ENCODE results near the gene THBS2. TPM values are rescaled to one million over a fixed set of nuclear protein-coding genes. Genes with fewer than 3 reads are reported as not detected.
A peak's percentile ranks its signal among the peaks of the same experiment; 100 is the strongest.
"Not testable (repeated sequence)": the region's sequence is repeated elsewhere in the genome, so short reads cannot be mapped to it uniquely, and the experiment has no call there.

Gene THBS2
- polyA plus RNA-seq = 0.08 TPM

DNA sequence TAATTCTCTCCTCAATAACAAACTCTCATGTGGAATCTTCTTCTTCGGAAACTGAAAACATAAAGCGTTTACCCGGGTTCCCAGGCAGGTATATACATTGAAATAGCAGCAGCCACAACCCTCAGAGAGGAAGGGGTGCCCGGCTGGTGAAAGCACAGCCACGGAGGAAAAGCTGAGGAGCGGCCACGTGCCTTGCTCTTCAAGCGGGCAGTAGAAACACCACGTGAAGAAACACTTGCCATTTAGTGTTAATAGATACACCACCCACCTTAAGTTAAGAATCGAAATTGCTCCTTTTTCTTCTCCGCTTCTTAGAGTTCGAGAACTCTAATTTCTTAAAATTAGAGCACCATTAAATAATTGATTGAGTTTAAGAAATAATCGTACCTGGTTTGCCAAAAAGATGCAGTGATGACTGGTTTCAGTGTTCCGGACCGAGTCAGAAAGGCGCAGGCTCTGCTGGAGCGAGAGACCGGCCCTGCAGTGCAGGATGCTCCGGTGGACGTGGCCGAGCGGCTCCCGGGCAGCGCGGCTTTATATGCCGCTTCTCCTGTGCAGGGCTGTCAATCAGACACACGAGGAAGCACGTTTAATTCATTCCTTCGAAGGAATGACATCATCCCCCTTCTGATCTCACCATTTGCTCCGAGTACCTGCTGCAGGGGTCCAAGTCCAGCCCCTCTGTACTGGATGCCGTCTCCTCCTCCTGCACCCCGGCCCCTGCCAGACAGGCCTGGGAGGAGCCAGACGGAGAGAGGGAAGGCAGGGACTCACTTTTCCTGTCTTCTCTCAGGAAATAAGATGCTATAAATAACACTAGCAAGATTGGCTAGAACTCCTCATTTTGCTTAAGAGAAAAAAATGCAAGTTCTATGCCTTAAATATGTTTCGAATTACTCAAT is at the start of gene THBS2:
Gene THBS2, minus strand, starts transcription at position 510 of the 902 bp plus-strand sequence. CDS start 3,062 bp downstream, outside the sequence.
- Mint-ChIP-seq H3K27me3 (peaks cover 38% of the 10 kb centered on the region), H3K36me3 (peaks cover 3% of the 10 kb centered on the region), H3K27ac (no peak within 1 kb of the TSS), H3K9me3 (peaks cover 0 to 8% (median 0%) of the 10 kb centered on the region in 3 donors), H3K4me3 (peak within 1 kb of the TSS in 1 of 4 donors; percentile 56), H3K4me1 (peaks cover 9 to 16% (median 11%) of the 10 kb centered on the region in 3 donors)

DNA sequence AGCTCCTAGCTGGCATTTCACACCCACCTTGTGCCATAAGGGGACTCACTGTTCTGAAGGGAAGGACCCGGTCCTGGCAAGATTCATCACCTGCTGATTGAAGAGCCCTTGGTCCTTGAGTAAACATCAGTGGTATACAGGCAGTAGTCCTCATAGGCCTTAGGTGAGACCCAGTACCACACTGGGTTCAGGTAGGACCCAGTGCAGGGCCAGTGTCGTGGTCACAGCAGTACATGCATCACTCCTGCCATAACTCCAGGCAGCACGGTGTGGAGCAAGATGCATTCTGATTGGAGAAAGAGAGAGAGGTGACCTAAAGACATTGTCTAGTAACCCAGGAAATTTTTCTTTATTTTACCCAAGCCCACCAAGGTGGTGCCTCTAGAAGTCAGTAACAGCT is 49.1 kb upstream of the THBS2 start:
- Mint-ChIP-seq H3K27me3 (no peaks in the 10 kb centered on the region), H3K4me3 (no peak overlapping the region), H3K4me1 (no peaks in the 10 kb centered on the region), H3K27ac (no peak overlapping the region), H3K9me3 (peaks cover 4 to 7% (median 5%) of the 10 kb centered on the region in 3 donors), H3K36me3 (no peaks in the 10 kb centered on the region)

DNA sequence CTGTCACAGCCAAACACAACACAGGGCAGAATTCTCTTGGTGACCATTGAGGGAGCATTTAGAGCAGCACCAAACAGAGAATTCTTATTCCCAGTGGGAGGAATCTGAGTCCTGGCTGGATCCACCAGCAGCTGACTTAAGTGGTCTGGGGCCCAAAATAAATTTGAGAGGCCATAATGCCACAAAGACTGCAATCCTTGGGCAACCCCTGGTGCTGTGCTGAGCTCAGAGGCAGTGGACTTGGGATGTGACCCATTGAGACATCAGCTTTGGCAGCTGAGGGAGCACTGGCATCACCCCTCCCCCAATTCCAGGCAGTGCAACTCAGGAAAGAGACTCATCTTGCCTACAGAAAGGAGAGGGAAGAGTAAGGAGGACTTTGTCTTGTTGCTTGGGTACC is 48.6 kb upstream of the THBS2 start:
- H3K4me1 Mint-ChIP-seq = no peaks in the 10 kb centered on the region
- peaks cover 4 to 7% (median 5%) of the 10 kb centered on the region in 3 donors for H3K9me3 Mint-ChIP-seq
- no peak overlapping the region for H3K27ac Mint-ChIP-seq
- no peaks in the 10 kb centered on the region for H3K27me3 Mint-ChIP-seq
- H3K36me3 Mint-ChIP-seq = no peaks in the 10 kb centered on the region
- H3K4me3 Mint-ChIP-seq = no peak overlapping the region

DNA sequence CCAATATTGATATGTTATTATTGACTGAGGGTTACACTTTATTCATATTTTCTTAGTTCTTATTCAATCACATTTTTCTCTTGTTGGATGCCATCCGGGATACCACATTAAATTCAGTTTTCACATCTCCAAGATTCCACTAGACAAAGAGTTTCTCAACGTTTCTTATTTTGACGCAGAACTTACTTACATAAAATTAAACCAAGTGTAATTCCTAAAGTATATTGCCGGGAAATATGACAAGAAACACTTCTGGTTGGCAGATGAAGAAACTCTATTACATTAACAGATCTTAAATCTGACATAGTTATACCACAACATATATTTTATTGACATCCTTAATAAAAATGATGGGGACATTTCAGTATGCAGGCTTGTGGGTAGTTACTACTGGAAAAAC is 47.3 kb upstream of the THBS2 start:
- no peaks in the 10 kb centered on the region for H3K36me3 Mint-ChIP-seq
- H3K27me3 Mint-ChIP-seq = no peaks in the 10 kb centered on the region
- H3K9me3 Mint-ChIP-seq = peaks cover 4 to 7% (median 5%) of the 10 kb centered on the region in 3 donors
- no peak overlapping the region for H3K27ac Mint-ChIP-seq
- H3K4me3 Mint-ChIP-seq = no peak overlapping the region
- no peaks in the 10 kb centered on the region for H3K4me1 Mint-ChIP-seq

DNA sequence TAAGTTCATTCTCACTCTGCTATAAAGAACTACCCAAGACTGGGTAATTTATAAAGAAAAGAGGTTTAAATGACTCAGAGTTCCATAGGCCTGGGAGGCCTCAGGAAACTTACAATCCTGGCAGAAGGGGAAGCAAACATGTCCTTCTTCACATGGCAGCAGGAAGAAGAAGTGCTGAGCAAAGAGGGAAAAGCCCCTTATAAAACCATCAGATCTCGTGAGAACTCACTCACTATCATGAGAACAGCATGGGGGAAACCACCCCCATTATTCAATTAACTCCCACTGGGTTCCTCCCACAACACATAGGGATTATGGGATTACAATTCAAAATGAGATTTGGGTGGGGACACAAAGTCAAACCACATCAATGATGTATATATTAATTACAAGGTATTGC is 45.0 kb upstream of the THBS2 start:
- H3K9me3 Mint-ChIP-seq, H3K4me1 Mint-ChIP-seq: not testable (repeated sequence)

DNA sequence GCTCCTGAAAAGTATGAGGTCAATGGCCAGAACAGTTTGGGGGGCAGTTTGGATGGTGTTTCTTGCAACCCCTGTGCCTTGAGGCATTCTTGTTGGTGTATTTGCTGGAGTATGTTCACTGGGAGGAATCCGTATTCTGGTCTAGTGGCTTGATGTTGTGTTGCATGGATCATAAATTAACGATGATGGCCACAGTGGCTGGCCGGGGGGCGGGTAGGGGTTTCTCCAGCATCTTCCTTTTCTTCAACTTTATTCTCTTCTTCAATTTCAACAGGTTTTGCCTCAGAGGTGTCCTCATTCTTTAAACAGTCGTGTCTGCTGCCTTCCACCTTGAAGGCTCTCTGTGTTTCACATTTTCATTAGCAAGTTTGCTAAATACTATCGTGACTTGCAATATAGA is 43.0 kb upstream of the THBS2 start:
- Mint-ChIP-seq H3K27me3 (peaks cover 2% of the 10 kb centered on the region), H3K27ac (no peak overlapping the region), H3K4me1 (no peaks in the 10 kb centered on the region), H3K4me3 (no peak overlapping the region), H3K9me3 (peaks cover 4 to 7% (median 5%) of the 10 kb centered on the region in 3 donors), H3K36me3 (no peaks in the 10 kb centered on the region)

More for the DNA sequence above, 45.0 kb upstream of the THBS2 start:
- H3K36me3 Mint-ChIP-seq, H3K4me3 Mint-ChIP-seq, H3K27me3 Mint-ChIP-seq: not testable (repeated sequence)
- H3K27ac Mint-ChIP-seq = peak overlapping the region in 1 of 3 donors; percentile 13

DNA sequence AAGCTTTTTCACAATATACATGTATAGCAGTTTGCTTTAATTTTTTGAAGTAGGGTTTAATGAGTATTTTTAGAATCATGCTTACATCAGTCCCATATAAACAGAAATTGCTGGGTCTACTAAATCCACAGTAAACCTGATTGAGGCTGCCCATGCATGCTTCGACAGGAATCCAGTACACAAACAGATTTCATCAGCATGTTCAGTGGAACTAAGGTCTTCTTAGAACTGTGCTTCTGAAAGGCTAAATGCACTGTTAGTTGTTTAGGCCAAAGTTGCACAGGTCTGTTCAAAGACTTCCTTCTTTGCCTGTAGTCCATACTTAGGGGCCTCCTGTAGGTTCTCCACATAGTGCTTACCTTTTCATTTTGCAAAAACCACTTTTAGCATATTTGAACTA is 42.5 kb upstream of the THBS2 start:
- Mint-ChIP-seq H3K4me3 (no peak overlapping the region), H3K27ac (no peak overlapping the region), H3K36me3 (no peaks in the 10 kb centered on the region), H3K9me3 (peaks cover 4 to 7% (median 7%) of the 10 kb centered on the region in 3 donors), H3K27me3 (peaks cover 6% of the 10 kb centered on the region), H3K4me1 (no peaks in the 10 kb centered on the region)

DNA sequence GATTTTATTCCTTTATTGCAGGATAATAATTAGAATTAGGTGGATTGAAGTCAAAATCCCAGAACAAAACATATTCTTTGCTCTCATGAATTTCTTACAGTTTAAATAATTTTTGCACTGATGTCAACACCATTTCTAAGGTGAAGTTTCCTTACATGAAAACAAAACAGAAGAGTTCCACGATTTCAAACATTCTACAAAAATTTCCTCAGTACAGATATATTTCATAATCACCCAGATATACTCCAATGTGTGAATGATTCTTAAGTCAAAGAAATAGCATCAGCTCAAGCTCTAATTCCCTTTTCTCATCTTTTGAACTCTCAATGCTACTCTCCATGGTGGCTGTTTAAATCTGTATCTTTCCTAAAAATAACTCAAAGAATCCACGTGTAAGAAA is 39.5 kb upstream of the THBS2 start:
- Mint-ChIP-seq H3K27me3 (peaks cover 6% of the 10 kb centered on the region), H3K9me3 (peaks cover 0 to 6% (median 2%) of the 10 kb centered on the region in 3 donors), H3K4me1 (no peaks in the 10 kb centered on the region), H3K36me3 (no peaks in the 10 kb centered on the region), H3K27ac (no peak overlapping the region), H3K4me3 (no peak overlapping the region)

DNA sequence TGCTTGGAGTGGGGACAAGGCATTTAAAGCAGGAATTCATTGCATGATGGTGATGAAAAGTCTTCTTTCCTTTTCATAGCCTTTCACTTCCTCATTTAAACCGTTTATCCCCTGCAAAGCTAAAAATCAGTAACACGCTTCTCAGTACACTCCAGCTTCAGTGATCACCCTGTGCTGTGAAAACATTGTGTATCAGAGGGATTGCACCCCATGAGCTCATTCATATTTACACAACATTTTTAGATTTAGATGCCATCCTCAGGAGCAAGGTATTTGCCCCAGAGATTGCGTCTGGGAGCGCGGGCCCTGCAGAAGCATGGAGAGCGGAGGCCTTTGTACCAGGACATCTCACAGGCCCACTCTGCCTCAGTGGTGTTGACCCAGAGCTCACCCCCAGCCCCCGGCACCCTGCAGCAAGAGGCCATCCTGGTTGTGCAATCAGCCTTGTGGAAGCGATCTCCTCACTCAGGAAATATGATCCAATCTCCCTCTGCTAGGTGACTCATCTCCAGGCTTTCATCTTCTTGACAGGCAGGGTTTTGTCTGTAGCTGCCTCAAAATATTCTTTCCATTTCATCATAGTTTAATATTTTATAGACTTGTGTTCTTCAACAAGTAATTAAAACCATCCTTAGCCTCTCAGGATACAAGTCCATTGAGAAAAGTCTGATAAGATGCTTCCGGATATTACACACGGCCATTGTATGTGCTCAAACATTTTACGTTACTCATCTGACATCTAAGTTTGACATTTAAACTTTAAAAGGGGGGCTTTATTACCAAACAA is 38.9 kb upstream of the THBS2 start:
- no peak overlapping the region for H3K4me3 Mint-ChIP-seq
- no peaks in the 10 kb centered on the region for H3K36me3 Mint-ChIP-seq
- no peak overlapping the region for H3K27ac Mint-ChIP-seq
- no peaks in the 10 kb centered on the region for H3K4me1 Mint-ChIP-seq
- H3K9me3 Mint-ChIP-seq = peaks cover 0 to 4% (median 0%) of the 10 kb centered on the region in 3 donors
- H3K27me3 Mint-ChIP-seq = peaks cover 6% of the 10 kb centered on the region

DNA sequence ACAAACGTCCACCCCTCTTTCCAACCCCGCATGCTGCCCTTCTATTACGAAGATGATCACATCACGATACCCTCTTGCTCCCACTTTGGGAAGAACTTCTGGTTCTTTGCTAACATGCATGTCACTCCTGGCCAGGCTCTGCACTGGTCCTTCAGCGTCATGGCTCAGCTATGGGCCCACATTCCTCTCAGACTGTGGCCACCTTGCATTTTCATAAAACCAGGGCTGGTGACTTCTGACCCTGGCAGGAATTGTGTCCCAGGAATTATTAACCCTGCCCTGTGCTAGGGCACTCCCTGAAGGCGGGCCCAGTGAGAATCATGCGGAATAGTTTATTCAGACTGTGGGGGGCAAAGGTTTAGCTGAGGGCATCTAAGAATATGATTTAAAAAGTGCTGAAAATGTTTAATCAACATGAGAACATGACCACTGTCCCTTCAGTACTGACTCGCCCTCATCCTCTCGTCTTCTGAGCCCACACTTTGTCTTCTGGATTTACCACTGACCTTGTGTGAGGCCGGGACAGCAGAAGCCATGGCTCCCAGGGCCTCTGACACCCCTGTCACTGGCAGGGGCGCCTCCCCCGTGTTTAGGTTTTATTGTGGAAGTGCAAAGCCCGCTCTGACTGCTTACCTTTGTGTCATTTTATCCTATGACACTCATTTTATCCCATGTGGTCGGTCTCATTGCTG is 38.1 kb upstream of the THBS2 start:
- no peaks in the 10 kb centered on the region for H3K36me3 Mint-ChIP-seq
- no peak overlapping the region for H3K4me3 Mint-ChIP-seq
- H3K27ac Mint-ChIP-seq = no peak overlapping the region
- H3K27me3 Mint-ChIP-seq = peaks cover 7% of the 10 kb centered on the region
- no peaks in the 10 kb centered on the region for H3K4me1 Mint-ChIP-seq
- peaks cover 0 to 4% (median 0%) of the 10 kb centered on the region in 3 donors for H3K9me3 Mint-ChIP-seq

DNA sequence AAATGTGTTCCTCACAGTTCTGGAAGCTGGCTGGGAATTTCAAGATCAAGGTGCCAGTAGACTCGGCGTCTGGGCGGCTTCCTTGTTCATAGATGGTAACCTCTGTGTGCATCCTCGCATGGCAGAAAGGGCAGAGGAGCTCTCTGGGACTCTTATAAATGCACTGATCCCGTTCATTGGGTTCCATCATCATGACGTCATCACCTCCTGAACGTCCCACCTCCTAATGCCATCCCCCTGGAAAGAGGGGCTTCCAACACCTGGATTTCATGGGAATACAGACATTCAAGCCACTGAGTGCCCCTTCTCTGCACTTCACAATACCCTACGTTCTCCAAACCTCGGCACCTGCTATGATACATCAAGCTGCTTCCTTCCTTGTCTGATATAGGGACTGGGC is 37.5 kb upstream of the THBS2 start:
- Mint-ChIP-seq H3K9me3 (peaks cover 0 to 4% (median 0%) of the 10 kb centered on the region in 3 donors), H3K27me3 (peaks cover 7% of the 10 kb centered on the region), H3K4me1 (no peaks in the 10 kb centered on the region), H3K27ac (no peak overlapping the region), H3K4me3 (peak overlapping the region in 1 of 4 donors; percentile 34), H3K36me3 (no peaks in the 10 kb centered on the region)

DNA sequence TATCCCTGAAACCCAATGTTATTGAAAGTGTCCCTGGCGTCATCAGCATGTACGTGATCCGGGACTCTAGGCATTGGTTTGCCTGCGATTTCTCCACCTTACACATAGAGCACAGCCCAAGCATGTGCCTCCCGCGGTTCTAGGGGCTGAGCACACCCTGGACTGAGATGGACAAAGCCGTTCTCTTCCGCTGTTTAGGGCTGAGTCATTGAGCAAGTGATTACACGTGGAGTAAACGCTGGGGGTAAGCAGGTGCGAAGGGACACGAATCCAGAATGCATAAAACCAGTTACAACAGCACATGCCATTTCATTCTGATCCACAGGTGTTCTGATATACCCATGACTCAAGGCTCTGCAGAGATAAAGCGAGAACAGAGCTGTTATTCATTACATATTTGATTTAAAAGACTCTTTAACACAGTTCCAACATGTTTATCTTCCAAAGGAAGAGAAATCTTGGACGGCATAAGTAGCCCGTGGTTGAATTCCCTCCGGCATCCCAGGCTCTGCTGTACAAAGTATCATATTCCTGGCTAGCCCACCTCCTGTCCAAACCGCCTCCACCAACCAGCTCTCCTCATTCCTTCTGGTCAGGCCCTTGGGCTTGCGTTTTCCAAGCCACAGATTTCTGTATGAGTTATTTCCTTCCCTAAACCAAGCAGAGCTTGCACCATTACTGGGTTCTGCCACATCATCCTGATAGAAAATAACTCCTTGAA is 36.1 kb upstream of the THBS2 start:
- H3K4me1 Mint-ChIP-seq = no peaks in the 10 kb centered on the region
- peaks cover 0 to 4% (median 0%) of the 10 kb centered on the region in 3 donors for H3K9me3 Mint-ChIP-seq
- H3K27ac Mint-ChIP-seq = no peak overlapping the region
- H3K36me3 Mint-ChIP-seq = no peaks in the 10 kb centered on the region
- peaks cover 7% of the 10 kb centered on the region for H3K27me3 Mint-ChIP-seq
- H3K4me3 Mint-ChIP-seq = no peak overlapping the region

DNA sequence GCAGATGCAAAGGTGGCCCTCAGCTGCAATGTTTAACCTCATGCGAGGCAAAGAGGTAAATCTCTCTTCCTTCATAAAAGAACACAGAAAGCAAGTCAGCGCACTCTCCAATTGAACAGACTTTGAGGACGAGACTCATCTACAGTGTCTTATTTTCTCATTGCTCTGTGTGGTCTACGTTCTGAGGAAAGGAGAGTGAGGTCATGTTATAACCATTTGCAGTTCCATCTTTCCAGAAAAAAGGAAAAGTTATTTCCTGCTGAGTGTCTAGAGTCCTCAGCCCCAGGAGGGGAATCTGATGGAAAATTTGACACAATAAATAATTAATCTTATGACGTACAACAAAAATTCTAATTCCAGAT is 35.6 kb upstream of the THBS2 start:
- H3K4me1 Mint-ChIP-seq = no peaks in the 10 kb centered on the region
- peaks cover 7% of the 10 kb centered on the region for H3K27me3 Mint-ChIP-seq
- no peaks in the 10 kb centered on the region for H3K36me3 Mint-ChIP-seq
- no peak overlapping the region for H3K27ac Mint-ChIP-seq
- H3K9me3 Mint-ChIP-seq = peaks cover 0 to 4% (median 0%) of the 10 kb centered on the region in 3 donors
- no peak overlapping the region for H3K4me3 Mint-ChIP-seq

DNA sequence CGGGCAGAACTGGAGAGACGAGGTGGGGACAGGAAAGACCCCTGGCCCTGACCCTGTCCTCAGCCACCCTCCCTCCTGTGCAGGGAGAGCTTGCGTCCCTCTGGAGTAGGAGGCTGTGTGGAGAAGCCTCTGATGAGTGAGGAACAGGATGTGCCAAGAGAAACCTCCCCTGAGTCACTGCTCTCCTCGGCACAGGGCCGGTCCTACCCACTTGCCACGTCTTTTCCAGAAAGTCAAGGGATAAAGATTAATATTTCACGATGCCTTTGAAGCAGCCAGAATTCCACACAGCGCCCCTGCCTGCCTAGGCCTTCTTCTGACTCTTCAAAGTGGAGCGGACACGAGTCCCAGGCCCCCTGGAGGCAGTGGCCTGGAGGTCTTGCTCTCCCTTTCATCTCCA is 34.9 kb upstream of the THBS2 start:
- peaks cover 7% of the 10 kb centered on the region for H3K27me3 Mint-ChIP-seq
- H3K4me3 Mint-ChIP-seq = no peak overlapping the region
- no peak overlapping the region for H3K27ac Mint-ChIP-seq
- peaks cover 0 to 4% (median 0%) of the 10 kb centered on the region in 3 donors for H3K9me3 Mint-ChIP-seq
- H3K4me1 Mint-ChIP-seq = no peaks in the 10 kb centered on the region
- H3K36me3 Mint-ChIP-seq = no peaks in the 10 kb centered on the region
